NCI-H2171 (cell line): ENCODE measurements around the gene ZIC5.

Experiments
- DNase-seq: peaks from one replicate; lab custom pipeline; 2025; lab: John Stamatoyannopoulos, UW

The ZIC5 gene

DNA sequence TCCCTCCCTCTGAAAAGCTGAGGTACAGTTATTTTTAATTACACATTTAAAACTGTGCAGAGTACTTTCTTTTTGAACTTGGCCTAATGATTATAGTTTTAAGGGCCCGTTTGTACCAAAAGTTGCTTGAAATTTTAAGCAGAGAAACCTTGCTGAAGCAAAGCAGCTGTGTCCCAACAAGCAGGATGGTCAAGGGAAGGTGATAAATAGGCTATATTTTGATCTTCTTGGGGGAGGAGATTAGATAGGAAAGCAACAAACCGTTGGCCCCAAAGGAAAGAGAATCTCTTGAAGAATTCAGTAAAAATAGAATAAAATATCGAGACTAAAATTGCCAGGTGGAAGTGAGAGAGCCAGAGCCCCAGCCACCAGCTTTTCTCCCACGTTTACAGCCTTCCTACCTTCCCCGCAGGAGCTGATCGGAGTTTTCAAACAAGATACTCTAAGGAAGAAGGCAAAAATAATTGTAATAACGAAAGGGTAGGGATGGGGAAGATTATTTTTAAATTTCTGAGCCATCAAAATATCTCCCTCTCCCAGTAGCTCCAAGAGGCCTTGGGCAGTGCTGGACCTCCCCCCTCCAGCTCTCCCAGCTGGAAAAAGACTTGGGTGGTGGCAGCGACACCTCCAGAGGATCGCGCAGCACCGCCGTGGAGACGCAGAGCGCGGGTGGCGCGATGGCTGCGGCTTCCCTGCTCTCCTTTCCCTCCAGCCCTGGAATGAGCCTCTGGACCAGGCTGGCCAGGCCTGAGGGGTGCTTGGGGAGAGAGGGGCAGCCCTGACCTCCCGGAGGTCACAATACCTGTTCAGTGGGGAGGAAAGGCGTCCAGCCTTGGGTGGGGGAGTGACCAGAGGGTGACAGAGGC is 15.8 kb upstream of the ZIC5 start:
- no peak for DNase-seq

DNA sequence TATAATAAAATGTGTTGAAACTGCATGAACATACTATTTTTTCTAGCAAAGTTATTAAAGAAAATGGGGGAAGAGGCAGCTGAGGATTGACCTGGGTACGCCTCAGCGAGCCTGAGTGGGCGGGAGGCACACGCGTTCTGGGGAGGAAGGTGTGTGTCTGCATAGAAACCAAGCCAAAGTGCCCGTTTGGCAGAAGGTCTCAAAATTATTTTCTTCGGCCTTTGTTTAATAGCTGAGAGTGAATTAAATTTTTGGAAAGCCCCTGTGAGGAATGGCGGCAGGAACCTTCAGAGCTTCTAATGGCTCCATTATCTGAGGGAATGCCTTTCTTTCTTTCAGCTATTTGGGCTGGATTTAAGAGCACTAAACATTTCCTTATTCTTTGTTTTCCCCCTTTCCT is 15.2 kb upstream of the ZIC5 start:
- DNase-seq = no peak

DNA sequence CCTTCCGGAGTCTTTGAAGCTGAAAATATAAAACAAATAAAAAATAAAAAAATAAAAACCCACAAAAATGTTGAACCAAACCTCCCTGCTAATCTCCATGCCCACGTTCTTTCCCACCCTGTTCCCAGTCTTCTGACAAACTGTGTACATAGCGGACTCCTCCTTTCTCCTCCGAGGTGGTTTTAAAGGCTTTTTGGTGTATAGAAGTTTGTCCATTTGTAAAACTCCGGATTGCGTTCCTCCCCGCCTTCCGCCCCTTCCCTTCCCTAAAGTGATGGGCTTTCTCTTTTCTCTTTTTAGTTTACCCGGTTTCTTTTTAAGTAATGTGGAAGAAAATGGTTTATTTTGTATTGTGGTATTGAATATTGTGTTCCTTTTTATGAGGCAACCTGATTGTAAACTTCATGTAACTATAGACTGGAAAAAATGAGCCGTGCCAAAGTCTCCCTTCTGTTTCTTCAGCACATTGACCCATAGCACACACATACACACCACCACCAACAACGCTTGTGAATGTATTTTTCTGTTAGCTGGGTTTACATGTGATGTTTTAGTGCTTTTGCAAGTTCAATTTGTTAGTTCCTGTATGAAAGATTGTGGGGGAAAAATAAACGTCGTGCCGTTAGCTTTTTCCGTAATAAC is 14.4 kb upstream of the ZIC5 start:
- DNase-seq = no peak

DNA sequence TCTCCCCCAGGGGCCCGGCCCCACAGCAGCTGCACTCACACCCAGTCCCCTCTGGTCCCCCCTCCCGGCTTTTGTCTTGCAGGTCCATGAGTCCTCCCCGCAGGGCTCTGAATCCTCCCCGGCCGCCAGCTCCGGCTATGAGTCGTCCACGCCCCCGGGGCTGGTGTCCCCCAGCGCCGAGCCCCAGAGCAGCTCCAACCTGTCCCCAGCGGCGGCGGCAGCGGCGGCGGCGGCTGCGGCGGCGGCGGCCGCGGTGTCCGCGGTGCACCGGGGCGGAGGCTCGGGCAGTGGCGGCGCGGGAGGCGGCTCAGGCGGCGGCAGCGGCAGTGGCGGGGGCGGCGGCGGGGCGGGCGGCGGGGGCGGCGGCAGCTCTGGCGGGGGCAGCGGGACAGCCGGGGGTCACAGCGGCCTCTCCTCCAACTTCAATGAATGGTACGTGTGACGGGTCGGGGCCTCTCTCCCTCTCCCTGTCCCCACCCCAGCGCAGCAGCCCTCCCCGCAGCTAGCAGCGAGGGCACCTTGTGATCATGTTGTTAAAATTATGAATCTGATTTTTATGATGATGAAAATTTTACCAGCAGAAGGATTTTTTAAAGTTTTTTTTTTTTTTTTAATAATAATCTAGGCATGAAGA is 13.8 kb upstream of the ZIC5 start:
- DNase-seq = peak; percentile 24

DNA sequence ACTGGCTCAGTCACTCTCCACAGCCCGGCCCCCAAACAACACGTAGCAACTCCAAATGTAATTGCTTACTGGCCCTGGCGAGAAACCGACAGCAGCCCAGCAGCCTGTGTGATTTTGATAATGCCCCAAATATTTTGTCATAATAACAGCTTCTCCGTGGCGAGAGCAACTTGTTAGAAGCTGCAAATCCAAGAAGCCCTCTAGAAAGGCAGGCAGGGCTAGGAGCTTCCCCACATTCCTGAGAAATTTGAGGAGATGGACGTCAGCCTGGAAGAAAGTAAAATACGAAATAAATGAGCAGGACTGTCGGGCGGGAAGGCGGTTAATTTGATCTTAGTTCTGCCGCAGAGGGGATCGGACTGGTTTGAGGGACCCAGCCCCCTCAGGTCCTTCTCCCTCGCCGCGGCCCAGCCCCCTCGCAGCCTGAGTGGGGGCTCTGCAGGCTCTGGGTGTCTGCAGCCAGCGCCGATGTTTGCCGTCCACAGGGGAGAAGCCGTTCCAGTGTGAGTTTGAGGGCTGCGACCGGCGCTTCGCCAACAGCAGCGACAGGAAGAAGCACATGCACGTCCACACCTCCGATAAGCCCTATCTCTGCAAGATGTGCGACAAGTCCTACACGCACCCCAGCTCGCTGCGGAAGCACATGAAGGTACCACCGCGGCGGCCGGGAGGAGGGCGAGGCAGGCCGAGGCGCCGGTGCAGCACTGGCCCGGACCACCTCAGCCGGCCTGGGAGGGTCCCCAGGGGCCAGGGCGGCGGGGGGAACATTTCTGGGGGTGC is 13.1 kb upstream of the ZIC5 start:
- peak; percentile 30 for DNase-seq

DNA sequence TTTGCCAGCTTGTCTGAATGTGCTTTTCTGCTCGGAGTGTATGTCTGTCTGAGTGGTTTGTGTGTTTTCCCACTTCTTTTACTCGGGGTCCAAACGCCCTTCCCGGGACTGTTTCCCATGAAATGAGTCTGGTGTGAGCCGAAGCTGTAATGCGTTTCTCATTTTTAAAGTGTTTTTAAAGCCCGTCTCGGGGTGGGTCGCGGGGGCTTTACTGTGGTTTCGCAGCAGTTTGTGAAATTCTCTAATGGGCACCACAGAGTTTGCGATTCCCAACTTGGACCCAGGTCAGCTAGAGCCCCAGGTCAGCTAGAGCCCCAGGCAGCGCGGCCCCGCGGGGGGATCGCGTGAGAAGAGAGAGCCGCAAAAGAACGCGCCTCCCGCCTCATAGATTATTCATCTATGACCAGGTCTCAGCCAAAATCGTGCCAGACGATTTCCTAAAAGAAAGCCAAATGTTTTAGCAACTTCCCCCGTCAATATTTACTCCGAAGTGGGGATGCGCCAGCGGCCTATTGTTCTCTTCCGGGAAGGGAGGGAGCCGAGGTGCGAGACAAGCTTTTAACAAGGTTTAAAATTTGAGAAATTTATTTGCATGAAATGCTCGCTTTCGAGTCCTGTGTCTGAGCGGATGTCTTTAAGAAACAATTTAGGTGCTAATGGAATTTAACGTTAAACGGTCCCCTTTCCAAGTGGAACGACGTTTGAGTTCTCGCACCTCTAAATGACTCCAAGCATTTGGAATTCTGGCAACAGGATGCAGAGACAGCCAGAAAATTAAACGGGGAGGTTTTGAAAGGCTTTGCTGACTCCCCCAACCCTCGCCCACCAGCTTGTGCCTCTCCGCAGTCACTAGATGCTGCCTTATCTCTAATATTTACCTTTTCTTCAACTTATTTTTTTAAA is 12.2 kb upstream of the ZIC5 start:
- DNase-seq = no peak

DNA sequence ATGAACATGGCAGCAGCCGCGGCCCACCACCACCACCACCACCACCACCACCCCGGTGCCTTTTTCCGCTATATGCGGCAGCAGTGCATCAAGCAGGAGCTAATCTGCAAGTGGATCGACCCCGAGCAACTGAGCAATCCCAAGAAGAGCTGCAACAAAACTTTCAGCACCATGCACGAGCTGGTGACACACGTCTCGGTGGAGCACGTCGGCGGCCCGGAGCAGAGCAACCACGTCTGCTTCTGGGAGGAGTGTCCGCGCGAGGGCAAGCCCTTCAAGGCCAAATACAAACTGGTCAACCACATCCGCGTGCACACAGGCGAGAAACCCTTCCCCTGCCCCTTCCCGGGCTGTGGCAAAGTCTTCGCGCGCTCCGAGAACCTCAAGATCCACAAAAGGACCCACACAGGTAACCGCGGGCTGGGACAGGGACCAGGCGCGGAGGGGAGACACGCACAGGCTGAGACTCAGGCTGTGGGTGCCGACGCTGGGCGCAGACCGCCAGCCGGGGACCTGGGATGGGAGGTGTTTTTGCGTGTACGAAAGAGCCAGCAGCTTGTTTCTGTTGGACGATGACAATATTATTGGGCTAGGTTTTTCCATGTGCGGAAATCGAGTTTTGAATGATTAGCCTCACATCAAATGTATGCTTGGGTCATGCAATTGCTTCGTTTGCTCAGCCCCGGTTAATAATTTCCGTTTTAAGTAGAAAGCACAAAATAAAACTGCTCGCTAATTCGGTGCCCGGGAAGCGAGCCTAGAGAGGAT is 11.3 kb upstream of the ZIC5 start:
- DNase-seq = no peak

DNA sequence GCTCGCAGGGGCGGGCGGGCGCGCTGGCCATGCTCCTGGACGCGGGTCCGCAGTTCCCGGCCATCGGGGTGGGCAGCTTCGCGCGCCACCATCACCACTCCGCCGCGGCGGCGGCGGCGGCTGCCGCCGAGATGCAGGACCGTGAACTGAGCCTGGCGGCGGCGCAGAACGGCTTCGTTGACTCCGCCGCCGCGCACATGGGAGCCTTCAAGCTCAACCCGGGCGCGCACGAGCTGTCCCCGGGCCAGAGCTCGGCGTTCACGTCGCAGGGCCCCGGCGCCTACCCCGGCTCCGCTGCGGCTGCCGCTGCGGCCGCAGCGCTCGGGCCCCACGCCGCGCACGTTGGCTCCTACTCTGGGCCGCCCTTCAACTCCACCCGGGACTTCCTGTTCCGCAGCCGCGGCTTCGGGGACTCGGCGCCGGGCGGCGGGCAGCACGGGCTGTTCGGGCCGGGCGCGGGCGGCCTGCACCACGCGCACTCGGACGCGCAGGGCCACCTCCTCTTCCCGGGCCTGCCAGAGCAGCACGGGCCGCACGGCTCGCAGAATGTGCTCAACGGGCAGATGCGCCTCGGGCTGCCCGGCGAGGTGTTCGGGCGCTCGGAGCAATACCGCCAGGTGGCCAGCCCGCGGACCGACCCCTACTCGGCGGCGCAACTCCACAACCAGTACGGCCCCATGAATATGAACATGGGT is 10.6 kb upstream of the ZIC5 start:
- no peak for DNase-seq

DNA sequence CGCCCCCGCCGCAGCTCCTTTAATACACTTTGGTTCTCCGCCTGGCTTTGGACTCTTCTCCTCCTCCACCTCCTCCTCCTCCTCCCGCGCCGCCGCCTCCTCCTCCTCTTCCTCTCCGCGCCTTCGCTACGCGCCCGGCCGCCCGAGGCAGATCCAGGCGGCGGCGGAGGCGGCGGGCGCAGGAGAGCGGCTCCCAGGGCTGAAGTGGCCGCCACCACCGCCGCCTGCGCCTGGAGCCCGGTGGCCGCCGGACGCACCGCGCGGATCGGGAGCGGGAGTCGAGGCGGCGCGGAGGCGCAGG is 10.1 kb upstream of the ZIC5 start, which contains the start of gene ZIC2:
Gene ZIC2, plus strand, starts transcription at position 50 of the 301 bp plus-strand sequence. CDS start 281 bp downstream, outside the sequence.
- peak; percentile 66 for DNase-seq

DNA sequence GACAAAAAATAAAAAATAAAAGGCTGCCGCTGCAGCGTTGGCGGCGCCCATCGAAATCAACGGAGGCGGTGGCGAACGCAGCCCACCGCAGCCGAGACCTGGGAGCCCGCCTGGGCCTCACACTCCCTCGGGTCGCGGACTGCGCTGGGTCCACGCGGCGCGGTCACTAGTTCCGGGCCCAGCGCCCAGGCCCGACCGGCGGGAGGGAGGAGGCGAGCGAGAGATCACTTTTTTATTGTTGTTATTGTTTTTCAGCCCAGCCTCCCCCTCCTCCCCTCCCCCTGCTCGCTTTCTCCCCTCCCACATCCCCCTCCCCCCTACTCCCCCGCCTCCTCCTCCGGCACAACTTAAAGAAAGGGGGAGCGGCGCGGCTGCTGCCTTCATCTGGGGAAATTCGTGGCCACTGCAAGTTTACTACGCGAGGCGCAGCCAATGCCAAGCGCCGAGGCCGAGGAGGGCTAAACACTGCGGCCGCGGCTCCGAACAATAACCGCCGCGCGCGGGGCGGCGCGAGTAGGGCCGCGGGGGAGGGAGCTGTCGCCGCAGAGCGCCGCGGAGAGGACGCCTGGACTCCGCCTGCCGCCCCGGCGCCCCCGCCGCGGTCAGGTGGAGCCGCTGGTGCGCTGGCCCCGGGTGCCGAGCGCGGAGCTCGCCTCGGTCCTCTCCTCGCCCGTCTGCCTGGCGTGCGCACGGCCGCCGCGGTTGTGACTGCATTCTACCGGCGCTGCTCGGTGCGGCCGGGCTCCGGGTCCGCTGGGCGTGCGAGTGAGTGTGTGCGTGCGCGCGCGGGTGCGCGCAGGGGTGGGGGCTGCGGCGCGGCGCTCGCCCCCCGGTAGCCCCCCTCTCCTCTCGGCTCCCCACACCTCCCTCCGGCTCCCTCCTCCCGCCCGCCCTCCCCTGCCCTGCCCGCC is 9.5 kb upstream of the ZIC5 start:
- peak; percentile 74 for DNase-seq

DNA sequence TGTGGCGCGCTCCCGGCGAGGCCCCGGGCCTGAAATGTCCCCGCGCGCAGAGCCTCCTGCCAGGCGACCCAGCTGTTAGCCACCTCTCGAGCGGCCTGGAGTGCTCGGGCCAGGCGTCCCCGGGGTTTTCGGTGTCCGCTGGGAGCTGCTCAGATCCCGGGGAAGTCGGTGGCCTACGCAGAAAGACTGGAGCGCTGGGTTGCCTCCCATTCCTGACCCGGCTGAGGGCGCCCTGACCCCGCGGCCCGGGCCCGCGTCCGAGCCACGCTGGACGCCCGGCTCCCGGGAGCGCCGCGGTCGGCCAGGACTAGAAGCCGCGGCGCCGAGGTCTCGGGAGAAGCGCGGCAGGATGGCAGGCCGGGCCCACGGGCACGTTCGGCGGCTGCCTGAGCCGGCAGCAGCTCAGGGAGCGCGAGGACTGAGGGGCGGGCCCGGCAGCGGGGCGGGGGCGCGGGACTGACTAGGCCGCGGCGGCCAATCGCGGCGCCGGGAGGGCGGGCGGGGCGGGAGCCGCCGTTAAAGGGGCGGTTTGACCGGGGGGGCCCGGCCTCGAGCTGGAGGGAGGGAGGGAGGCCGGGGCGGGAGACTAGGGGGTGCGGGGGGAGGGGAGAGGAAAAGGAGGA is 8.7 kb upstream of the ZIC5 start:
- DNase-seq = peak; percentile 92

DNA sequence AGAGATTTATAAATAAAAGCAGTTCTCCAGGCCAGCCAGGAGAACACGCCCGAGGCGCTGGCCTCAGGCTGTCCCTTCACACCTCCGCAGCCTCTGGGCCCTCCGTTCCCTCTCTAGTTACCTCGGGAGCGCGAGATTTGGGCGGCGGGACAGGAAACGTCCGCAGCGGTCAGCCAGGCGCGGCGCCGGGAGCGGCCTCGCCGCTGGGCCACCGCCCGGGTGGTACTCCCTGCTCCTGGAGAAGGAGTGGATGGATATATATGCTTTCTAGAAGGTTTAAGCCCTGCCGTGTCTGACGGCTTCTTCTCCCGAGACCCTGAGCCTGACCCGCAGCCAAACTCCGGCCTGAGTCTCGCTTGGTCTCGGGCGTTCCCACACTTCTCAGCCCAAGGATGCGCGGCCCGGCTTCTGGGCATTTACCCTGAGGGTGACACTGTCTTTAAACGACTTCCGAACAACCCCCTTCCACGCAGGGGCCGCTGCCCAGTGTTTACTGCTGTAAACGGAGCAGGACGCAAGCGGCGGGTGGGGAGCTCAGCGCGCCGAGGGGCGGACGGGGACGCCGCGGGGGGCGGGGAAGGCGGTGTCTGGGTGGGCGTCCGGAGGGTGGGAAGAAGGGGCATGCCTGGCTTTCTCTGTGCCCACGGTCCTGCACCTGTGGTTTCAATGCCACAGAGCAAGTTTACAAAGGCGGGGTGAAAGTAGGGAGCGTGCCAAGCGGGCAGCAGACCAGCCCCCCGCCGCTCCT is 8.1 kb upstream of the ZIC5 start:
- DNase-seq = no peak

DNA sequence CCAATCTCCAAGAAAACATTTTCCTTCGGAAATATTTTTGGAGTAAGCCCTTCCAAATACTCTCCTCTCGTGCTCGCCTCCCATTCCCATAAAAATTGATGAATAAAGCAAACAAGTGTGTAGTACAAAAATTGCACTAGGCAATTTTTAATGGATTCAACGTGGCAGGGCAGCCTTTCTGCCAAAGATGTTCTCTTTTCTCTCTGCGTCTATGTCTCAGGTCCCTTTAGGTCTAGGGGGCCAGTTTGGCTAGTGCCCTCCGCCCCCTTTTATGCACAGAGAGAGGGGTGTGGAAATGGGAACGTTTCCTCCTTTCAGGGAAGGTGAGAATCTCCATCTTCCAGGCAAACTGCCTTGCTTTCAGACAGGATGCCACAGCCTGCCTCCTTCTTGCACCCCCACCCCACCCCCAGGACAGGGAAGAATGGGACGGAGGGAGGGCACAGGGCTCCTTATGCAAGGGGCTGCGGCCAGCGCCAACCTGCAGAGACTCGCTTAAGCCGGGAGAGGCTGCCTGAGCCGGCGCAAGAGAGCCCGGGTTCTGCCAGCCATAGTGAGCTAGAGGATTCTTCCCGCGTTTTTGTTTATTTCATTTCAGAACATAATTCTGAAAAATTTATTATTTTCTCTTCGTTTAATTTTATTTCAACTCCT is 7.4 kb upstream of the ZIC5 start:
- DNase-seq = no peak

DNA sequence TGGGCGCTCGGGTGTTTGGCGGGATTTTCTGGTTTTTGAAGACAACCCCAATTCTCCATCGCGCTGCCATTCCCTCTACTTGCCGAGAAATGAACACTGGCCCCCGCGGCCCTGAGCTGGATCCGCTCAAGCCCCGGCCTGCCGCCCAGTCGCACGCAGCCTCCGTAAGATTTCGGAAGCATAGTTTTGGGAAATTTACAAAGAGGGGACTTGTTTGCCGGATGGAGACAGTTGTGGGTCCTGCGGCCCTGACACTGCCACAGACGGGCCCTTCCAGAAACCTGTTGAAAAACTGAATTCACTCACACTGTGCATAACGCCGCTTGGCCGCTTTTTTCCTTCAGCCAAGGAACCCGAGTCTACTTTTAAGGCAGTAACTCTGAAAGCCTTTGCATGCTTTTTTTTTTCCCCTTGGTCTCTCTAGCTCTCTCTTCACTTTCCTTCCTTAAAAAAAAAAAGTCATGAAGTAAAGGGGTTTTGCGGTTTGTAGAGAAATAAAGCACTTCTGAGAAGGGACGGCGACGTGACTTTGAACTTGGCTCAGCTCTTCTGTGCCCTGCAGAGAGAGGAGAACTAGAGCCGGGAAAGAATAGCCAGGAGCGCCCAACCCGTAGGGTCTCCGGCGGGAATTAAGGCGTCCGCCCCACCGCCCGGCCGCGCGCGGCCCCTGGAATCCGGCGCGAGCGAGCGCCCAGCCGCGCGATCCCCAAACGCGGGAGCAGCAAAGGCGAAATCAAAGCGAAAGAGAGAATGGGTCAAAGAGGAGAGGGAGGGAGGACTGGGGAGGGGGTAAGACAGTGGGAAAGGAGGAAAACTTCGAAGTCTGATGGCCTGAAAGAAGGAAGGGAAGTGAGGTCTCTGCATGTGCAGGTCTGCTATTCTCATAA is 6.6 kb upstream of the ZIC5 start:
- no peak for DNase-seq

DNA sequence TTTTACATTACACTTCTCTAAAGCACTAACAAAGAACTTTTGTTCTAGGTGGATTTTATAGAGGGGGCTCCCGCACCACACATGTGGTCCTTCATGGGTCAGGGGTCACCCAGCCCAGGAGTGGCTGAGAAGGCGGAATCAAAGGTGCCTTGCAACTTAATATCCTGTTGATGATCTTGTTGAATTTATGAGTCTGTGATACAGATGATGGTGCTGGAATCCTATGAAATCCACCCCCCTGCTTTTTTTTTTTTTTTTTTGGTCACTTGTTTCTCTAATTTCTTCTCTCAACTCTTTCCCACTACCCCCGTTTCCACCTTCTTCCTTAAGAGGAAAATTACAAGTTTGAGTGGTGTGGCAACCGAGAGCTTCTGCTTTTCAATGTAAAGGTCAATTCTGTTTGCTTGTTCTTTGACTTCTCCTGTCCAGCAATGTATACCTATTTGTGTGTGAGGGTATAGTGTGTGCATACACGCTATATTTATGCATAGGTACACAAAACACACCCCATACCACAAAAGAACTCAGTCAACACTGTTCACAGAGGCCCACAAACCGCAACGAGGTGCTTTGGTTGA is 5.9 kb upstream of the ZIC5 start:
- DNase-seq = no peak

DNA sequence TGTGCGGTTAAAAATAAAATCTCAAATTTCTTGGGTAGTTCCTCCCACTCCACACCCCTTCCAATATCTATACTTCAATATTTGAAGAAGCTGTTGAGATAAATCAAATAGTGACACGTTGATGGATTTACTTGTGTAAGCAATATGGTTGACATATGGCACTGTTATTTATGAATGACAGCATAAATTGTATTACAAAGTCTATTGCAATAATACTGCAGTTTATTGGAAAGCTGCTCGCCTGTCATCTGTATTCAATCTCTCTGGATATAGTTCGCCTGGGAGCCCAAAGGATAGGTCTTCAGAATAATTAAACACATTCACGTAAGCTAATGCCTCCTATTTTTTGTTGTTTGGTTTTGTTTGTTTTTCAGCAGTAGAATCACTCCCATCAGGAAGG is 5.0 kb upstream of the ZIC5 start:
- peak; percentile 48 for DNase-seq
